OCI-LY7 (cell line): ENCODE results near the gene AFF3. TPM values are rescaled to one million over a fixed set of nuclear protein-coding genes. Genes with fewer than 3 reads are reported as not detected.

Source experiments
- BruUV-seq: library from RNA; stranded (reverse); fragments of 400-500 nt; replicated peaks from 2 replicates; lab custom pipeline; 2021; lab: Mats Ljungman, UMichigan
- CTCF ChIA-PET: fragments of 300-600 bp; sonication (Branson Sonifier 250); formaldehyde crosslinking; loops from one replicate; lab custom pipeline; 2022; ENCODE audit warnings: antibody characterized with exemption; ENCODE audit not compliant: unreplicated experiment; lab: Charles Lee
- POLR2A ChIA-PET: fragments of 300-600 bp; sonication (Branson Sonifier 250); formaldehyde crosslinking; loops from one replicate; lab custom pipeline; 2022; ENCODE audit warnings: antibody characterized with exemption; lab: Charles Lee
- DNase-seq: peaks from one replicate; pipeline ENCODE4 v3.0.0-alpha.2; 2015; ENCODE audit warnings: low spot score
- H2AFZ ChIP-seq: fragments of 200-600 bp; sonication (generic), shearing (Covaris generic); 2 replicates; pipeline ENCODE4 v1.6.1; 2014; ENCODE audit warnings: mild to moderate bottlenecking, antibody characterized with exemption, low read length, moderate library complexity
- H3K27ac ChIP-seq: fragments of 200-600 bp; sonication (generic); 2 replicates; pipeline ENCODE4 v1.5.1; 2014; ENCODE audit warnings: mixed run types, low read depth, mild to moderate bottlenecking, moderate library complexity, low read length, inconsistent platforms; ENCODE audit not compliant: poor library complexity, severe bottlenecking
- H3K36me3 ChIP-seq: fragments of 200-600 bp; sonication (generic); 2 replicates; pipeline ENCODE4 v1.6.1; 2014; ENCODE audit warnings: mild to moderate bottlenecking, antibody characterized with exemption, low read length, moderate library complexity, mixed read lengths; ENCODE audit not compliant: insufficient read depth
- H3K4me1 ChIP-seq: fragments of 200-600 bp; sonication (generic); 2 replicates; pipeline ENCODE4 v1.5.1; 2014; ENCODE audit warnings: mild to moderate bottlenecking, low read length; ENCODE audit not compliant: insufficient read depth, poor library complexity, severe bottlenecking
- H3K4me2 ChIP-seq: fragments of 200-600 bp; sonication (generic); 2 replicates; pipeline ENCODE4 v1.6.1; 2014; ENCODE audit warnings: mild to moderate bottlenecking, low read length
- H3K4me3 ChIP-seq: fragments of 200-600 bp; sonication (generic); 2 replicates; pipeline ENCODE4 v1.5.1; 2014; ENCODE audit warnings: mild to moderate bottlenecking, low read depth, low read length; ENCODE audit not compliant: poor library complexity, severe bottlenecking
- H3K79me2 ChIP-seq: fragments of 200-600 bp; sonication (generic); 2 replicates; pipeline ENCODE4 v1.6.1; 2016; ENCODE audit warnings: low read depth, mild to moderate bottlenecking, low read length, moderate library complexity, mixed read lengths; ENCODE audit not compliant: insufficient read depth
- H3K9me2 ChIP-seq: fragments of 200-600 bp; sonication (generic); 2 replicates; pipeline ENCODE4 v1.6.1; 2016; ENCODE audit warnings: mild to moderate bottlenecking, low read length, mixed read lengths; ENCODE audit not compliant: insufficient read depth
- H3K9me3 ChIP-seq: fragments of 200-600 bp; sonication (generic); 2 replicates; pipeline ENCODE4 v1.6.1; 2014; ENCODE audit warnings: mild to moderate bottlenecking, mixed run types, low read length, mixed read lengths
- H4K20me1 ChIP-seq: fragments of 200-600 bp; sonication (generic); 2 replicates; pipeline ENCODE4 v1.6.1; 2014; ENCODE audit warnings: mild to moderate bottlenecking, antibody characterized with exemption, low read length, moderate library complexity, mixed read lengths; ENCODE audit not compliant: insufficient read depth
- EZH2phosphoT487 ChIP-seq: fragments of 200-600 bp; sonication (generic); IDR thresholded peaks from 2 replicates; pipeline ENCODE4 v1.6.1; 2018; ENCODE audit warnings: low read depth, borderline replicate concordance, mild to moderate bottlenecking, mixed run types, antibody characterized with exemption, low read length, moderate library complexity, mixed read lengths
- intact Hi-C: fragments of 100-400 bp; cut with micrococcal nuclease; formaldehyde crosslinking; loops from one replicate; pipeline ENCODE4 v1.10.0; 2022; ENCODE audit not compliant: unreplicated experiment
- total RNA-seq, 2 experiments: library from RNA; depleted of rRNA in 1 of 2; stranded (reverse); fragments of >200 nt in 1 of 2; shearing (Covaris generic) in 1 of 2; gene quantifications; 2 replicates each; pipeline ENCODE4 v1.2.3, GENCODE V29; 2014 to 2022
- TF ChIP-seq, protein P1 (sequence below): fragments of 200-600 bp; sonication (generic); conservative IDR thresholded peaks from 2 replicates; pipeline ENCODE4 v1.5.1; 2014; ENCODE audit warnings: mild to moderate bottlenecking, antibody characterized with exemption, low read length, moderate library complexity, mixed read lengths

Gene AFF3
- total RNA-seq, 2 experiments from 2014 or later = 131 to 133 TPM

DNA sequence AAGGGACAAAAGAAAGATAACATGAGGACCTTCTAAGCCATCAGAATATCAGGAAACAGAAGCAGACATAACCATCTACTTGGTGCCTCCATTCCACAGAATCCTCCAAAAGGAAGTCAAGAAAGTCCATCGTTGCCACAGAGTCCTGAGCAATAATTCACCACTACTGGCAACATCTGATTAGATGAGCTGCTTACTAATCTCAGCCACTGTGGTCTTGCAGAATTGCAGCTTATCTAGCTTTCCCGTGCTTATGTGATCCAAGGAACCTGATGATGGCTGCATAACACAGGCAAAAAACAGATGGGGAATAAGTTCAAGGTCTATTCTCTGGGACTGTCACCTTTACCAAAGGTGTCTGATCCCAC lies 278.5 kb downstream of the AFF3 start:
- no peak overlapping the region for H2AFZ ChIP-seq
- CTCF ChIA-PET = no interaction called here
- BruUV-seq = no TSS peak

DNA sequence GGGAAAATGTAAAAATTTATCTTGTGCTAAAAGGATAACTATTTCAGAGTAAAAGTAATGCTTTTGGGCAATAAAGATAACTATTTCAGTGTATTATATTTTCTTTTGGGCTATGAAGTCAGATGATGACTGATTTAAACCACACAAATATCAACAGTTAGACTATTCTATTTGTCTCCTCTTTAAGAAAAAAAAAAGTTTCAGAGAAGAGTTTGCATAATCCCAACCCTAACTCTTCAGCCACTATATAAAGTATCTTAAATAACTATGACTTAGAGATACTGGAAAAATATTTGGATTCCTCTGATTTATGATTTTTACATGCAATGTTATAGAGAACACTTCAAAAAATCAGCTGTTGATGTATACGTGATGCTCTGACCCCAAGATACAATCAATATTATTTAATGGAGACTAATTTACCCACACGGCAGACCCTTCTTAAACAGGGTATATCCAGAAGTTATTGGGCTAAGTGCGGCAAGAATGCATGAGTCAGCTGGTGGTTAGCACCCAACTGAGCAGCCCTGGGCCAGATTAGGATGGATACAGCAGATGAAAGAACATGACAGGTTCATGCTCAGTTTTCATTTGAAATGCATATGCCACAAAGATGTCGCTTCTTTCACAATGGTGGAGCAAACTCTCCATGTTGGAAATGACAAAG lies 279.0 kb downstream of the AFF3 start:
- Histone ChIP-seq H3K79me2 (peaks cover 30% of the 10 kb centered on the region; the same call in 1 of the 2 replicates), H3K27ac (peak overlapping the region; percentile 79), H3K36me3 (peaks cover 8% of the 10 kb centered on the region; the same call in 1 of the 2 replicates), H3K4me3 (no peak overlapping the region), H3K9me2 (no peaks in the 10 kb centered on the region), H2AFZ (no peak overlapping the region), H3K4me2 (peak overlapping the region; percentile 62), H4K20me1 (no peaks in the 10 kb centered on the region), H3K4me1 (peaks cover 64% of the 10 kb centered on the region), H3K9me3 (no peaks in the 10 kb centered on the region)
- no peak for DNase-seq
- POLR2A ChIA-PET = interaction anchor here (1.1 kb wide), 1 partner anchor 18 kb away, joined by 4 read pairs; no protein-coding TSS in a partner anchor
- intact Hi-C loops = loop anchor here (2.0 to 5.0 kb wide), 2 partner anchors 226 to 383 kb away; no protein-coding TSS in a partner anchor
- TF ChIP-seq, protein P1, sequence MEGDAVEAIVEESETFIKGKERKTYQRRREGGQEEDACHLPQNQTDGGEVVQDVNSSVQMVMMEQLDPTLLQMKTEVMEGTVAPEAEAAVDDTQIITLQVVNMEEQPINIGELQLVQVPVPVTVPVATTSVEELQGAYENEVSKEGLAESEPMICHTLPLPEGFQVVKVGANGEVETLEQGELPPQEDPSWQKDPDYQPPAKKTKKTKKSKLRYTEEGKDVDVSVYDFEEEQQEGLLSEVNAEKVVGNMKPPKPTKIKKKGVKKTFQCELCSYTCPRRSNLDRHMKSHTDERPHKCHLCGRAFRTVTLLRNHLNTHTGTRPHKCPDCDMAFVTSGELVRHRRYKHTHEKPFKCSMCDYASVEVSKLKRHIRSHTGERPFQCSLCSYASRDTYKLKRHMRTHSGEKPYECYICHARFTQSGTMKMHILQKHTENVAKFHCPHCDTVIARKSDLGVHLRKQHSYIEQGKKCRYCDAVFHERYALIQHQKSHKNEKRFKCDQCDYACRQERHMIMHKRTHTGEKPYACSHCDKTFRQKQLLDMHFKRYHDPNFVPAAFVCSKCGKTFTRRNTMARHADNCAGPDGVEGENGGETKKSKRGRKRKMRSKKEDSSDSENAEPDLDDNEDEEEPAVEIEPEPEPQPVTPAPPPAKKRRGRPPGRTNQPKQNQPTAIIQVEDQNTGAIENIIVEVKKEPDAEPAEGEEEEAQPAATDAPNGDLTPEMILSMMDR = no peak
- no peak for TF ChIP-seq EZH2phosphoT487
- BruUV-seq = no TSS peak
- CTCF ChIA-PET = no interaction called here

More for the DNA sequence above, 278.5 kb downstream of the AFF3 start:
- no peak for DNase-seq
- H3K9me2 ChIP-seq = no peaks in the 10 kb centered on the region
- no peaks in the 10 kb centered on the region for H3K9me3 ChIP-seq
- intact Hi-C loops = loop anchor here (2.0 to 5.0 kb wide), 2 partner anchors 227 to 383 kb away; no protein-coding TSS in a partner anchor
- H3K79me2 ChIP-seq = peaks cover 30% of the 10 kb centered on the region; the same call in 1 of the 2 replicates
- 0 out of 2 replicates have a peak overlapping the region, but pooled peaks have one; percentile 62 for H3K4me2 ChIP-seq
- peaks cover 68% of the 10 kb centered on the region for H3K4me1 ChIP-seq
- peak overlapping the region; percentile 79 for H3K27ac ChIP-seq
- TF ChIP-seq EZH2phosphoT487 = no peak
- TF ChIP-seq, protein P1 = no peak
- H3K4me3 ChIP-seq = no peak overlapping the region
- H4K20me1 ChIP-seq = no peaks in the 10 kb centered on the region
- POLR2A ChIA-PET = no interaction called here
- peaks cover 8% of the 10 kb centered on the region; the same call in 1 of the 2 replicates for H3K36me3 ChIP-seq

DNA sequence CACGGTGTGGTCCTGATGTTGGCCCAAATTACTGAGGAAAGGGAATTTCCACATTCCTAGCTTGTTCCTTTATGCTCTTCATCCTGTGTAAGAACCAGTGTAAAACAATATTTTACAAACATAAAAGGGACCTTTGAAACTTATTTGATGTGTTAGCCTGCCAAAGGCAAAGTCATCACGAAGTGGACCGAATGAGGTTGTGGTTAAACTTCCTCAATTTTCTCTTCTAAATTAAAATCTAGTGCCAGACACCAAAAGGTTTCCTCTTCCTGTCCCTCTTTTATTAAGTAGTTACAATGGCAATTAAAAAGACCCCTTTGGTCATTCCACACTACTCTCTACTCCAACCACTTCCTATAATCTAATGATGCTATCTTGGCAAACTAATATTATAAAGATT lies 279.8 kb downstream of the AFF3 start:
- POLR2A ChIA-PET = interaction anchor here (0.6 to 1.1 kb wide), 2 partner anchors 19 to 1481 kb away, joined by 4 read pairs; no protein-coding TSS in a partner anchor
- H3K9me2 ChIP-seq = no peaks in the 10 kb centered on the region
- H3K27ac ChIP-seq = peak overlapping the region; percentile 79
- H3K9me3 ChIP-seq = no peaks in the 10 kb centered on the region
- H3K4me3 ChIP-seq = peak overlapping the region; percentile 33
- no peaks in the 10 kb centered on the region for H4K20me1 ChIP-seq
- DNase-seq = peak; percentile 55
- peaks cover 8% of the 10 kb centered on the region; the same call in 1 of the 2 replicates for H3K36me3 ChIP-seq
- BruUV-seq = no TSS peak
- H3K4me1 ChIP-seq = peaks cover 61% of the 10 kb centered on the region
- TF ChIP-seq EZH2phosphoT487 = no peak
- TF ChIP-seq, protein P1 = no peak
- peak overlapping the region; percentile 12; the same call in 1 of the 2 replicates for H2AFZ ChIP-seq
- H3K4me2 ChIP-seq = peak overlapping the region; percentile 62
- intact Hi-C loops = loop anchor here (2.0 to 5.0 kb wide), 2 partner anchors 225 to 384 kb away; no protein-coding TSS in a partner anchor
- CTCF ChIA-PET = no interaction called here
- H3K79me2 ChIP-seq = peaks cover 30% of the 10 kb centered on the region; the same call in 1 of the 2 replicates
